AG04449 (cell line): ENCODE measurements around the gene CDK12.
"Not testable (repeated sequence)": the region's sequence is repeated elsewhere in the genome, so short reads cannot be mapped to it uniquely, and the experiment has no call there.

Source experiments
- CTCF ChIA-PET: fragments of 350-600 bp; formaldehyde crosslinking; extraction: SDS; loops from one replicate; lab custom pipeline; 2021; ENCODE audit warnings: antibody characterized with exemption; lab: Yijun Ruan, JAX
- POLR2A ChIA-PET: fragments of 400-600, 350-600 bp; formaldehyde crosslinking; extraction: SDS; loops from one replicate; lab custom pipeline; 2020; ENCODE audit warnings: antibody characterized with exemption, inconsistent platforms; lab: Yijun Ruan, JAX
- DNase-seq: peaks from one replicate; pipeline ENCODE4 v3.0.0-alpha.2; 2010; ENCODE audit warnings: low read depth, low spot score
- H3K4me3 ChIP-seq: 2 replicates; pipeline ENCODE4 v1.5.1; 2011; ENCODE audit warnings: low read depth, mild to moderate bottlenecking, control low read depth, low read length
- CTCF ChIP-seq: IDR thresholded peaks from one replicate; pipeline ENCODE4 v1.5.1; 2011; ENCODE audit warnings: mild to moderate bottlenecking, moderate library complexity, low read length, control low read depth, inconsistent platforms; ENCODE audit not compliant: insufficient read depth; ENCODE audit errors: missing control alignments

The CDK12 gene

GRCh38 chr17:39543176-39543575 is 81.9 kb downstream of the CDK12 start:
- no peak overlapping the region for H3K4me3 ChIP-seq
- ChIA-PET POLR2A (no interaction called here), CTCF (interaction anchor here (8.1 to 30.5 kb wide), 2 partner anchors 17 to 81 kb away, joined by 86 to 781 read pairs; partner anchors contain the start of gene PPP1R1B)
- no peak for TF ChIP-seq CTCF
- DNase-seq, result no peak

GRCh38 chr17:39543664-39544063 is 82.4 kb downstream of the CDK12 start:
- ChIA-PET CTCF (interaction anchor here (2.1 to 30.5 kb wide), 3 partner anchors 10 to 81 kb away, joined by 10 to 781 read pairs (median 86); partner anchors contain the start of gene PPP1R1B), POLR2A (no interaction called here)
- TF ChIP-seq CTCF, result no peak
- no peak overlapping the region for H3K4me3 ChIP-seq
- no peak for DNase-seq

- CTCF ChIA-PET, result interaction anchor here (2.1 to 30.5 kb wide), 3 partner anchors 9 to 80 kb away, joined by 10 to 781 read pairs (median 86); partner anchors contain the start of gene PPP1R1B
- H3K4me3 ChIP-seq, POLR2A ChIA-PET, DNase-seq: not testable (repeated sequence)
Observed at GRCh38 chr17:39544361-39544760, 83.1 kb downstream of the CDK12 start.

GRCh38 chr17:39547713-39548478 is 86.6 kb downstream of the CDK12 start:
- peak; percentile 82 for TF ChIP-seq CTCF
- no peak for DNase-seq
- ChIA-PET POLR2A (no interaction called here), CTCF (interaction anchor here (0.5 to 30.5 kb wide), 25 partner anchors 8 to 276 kb away, joined by 3 to 781 read pairs (median 5); partner anchors contain the start of genes ERBB2 and PPP1R1B)
- no peak overlapping the region for H3K4me3 ChIP-seq

GRCh38 chr17:39548494-39549225 is 87.4 kb downstream of the CDK12 start:
- no peak overlapping the region for H3K4me3 ChIP-seq
- POLR2A ChIA-PET, result no interaction called here
- CTCF ChIA-PET, result interaction anchor here (0.9 to 30.5 kb wide), 19 partner anchors 9 to 151 kb away, joined by 3 to 781 read pairs (median 5); partner anchors contain the start of genes ERBB2 and PPP1R1B
- DNase-seq, result no peak
- no peak for TF ChIP-seq CTCF

GRCh38 chr17:39549747-39550573 is 88.7 kb downstream of the CDK12 start:
- ChIA-PET CTCF (interaction anchor here (1.0 to 30.5 kb wide), 11 partner anchors 10 to 102 kb away, joined by 3 to 781 read pairs (median 11); partner anchors contain the start of gene PPP1R1B), POLR2A (no interaction called here)
- no peak for TF ChIP-seq CTCF
- no peak for DNase-seq
- no peak overlapping the region for H3K4me3 ChIP-seq
